Esophagus mucosa (tissue), 1 donor: Measurements from ENCODE around the gene FBF1. TPM values are rescaled to one million over a fixed set of nuclear protein-coding genes. Genes with fewer than 3 reads are reported as not detected.

Source experiments
- ATAC-seq: fragments of 200-7000 bp; cut with Tn5 transposase; one replicate; pipeline ENCODE4 v1.9.1; 2020
- total RNA-seq: library from RNA; stranded (reverse); gene quantifications from one replicate; pipeline ENCODE4 v1.2.4, GENCODE V29; 2023
- donor health status: DM: yes; HTN: yes; CAD: no.

Gene FBF1
- total RNA-seq, 1 donor from 2014 or later = 7.8 TPM

- ATAC-seq = no peak
Observed at GRCh38 chr17:75915268-75915667, 25.6 kb downstream of the FBF1 start.

- ATAC-seq = peak; percentile 35
Observed at GRCh38 chr17:75914643-75915267, 26.1 kb downstream of the FBF1 start.

- no peak for ATAC-seq
Observed at GRCh38 chr17:75913537-75914210, 27.2 kb downstream of the FBF1 start.

GRCh38 chr17:75910699-75911098, 30.1 kb downstream of the FBF1 start:
- peak; percentile 35 for ATAC-seq

DNA sequence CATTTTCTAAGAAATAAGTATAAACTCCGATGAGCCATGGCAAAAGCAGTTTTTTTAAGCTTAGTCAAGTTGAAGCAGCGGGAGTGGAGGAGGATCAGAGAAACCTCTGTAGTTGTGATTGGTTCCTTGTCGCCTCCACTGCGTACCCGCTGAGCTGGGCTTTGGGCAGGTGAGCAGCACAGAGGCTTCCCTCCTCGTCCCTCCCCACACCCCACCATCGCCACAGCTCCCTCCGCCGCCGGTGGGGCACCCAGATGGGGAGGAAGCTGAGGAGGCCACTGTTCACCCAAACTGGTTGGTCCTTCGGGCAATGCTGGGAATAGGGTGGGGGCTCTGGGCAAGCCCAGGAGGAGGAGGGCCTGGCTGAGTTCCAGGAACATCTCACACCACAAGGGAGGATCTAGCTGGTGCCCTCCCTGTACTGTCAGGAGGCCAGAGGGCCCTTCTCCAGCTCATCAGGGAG, 31.0 kb downstream of the FBF1 start:
- peak; percentile 37 for ATAC-seq

GRCh38 chr17:75909051-75909811, 31.6 kb downstream of the FBF1 start:
- no peak for ATAC-seq

GRCh38 chr17:75908201-75908600, 32.6 kb downstream of the FBF1 start:
- ATAC-seq = no peak

GRCh38 chr17:75906143-75906884, 34.5 kb downstream of the FBF1 start:
- ATAC-seq = peak; percentile 35

GRCh38 chr17:75904749-75905521, 35.9 kb downstream of the FBF1 start, which contains the start of gene MRPL38:
TSS of gene MRPL38 (minus strand) at chr17:75904884. CDS start at chr17:75904875, 9 bp downstream.
- peak; percentile 95 for ATAC-seq

- ATAC-seq = no peak
Observed at GRCh38 chr17:75902406-75902805, 38.4 kb downstream of the FBF1 start.

GRCh38 chr17:75901727-75902126, 39.1 kb downstream of the FBF1 start:
- no peak for ATAC-seq

DNA sequence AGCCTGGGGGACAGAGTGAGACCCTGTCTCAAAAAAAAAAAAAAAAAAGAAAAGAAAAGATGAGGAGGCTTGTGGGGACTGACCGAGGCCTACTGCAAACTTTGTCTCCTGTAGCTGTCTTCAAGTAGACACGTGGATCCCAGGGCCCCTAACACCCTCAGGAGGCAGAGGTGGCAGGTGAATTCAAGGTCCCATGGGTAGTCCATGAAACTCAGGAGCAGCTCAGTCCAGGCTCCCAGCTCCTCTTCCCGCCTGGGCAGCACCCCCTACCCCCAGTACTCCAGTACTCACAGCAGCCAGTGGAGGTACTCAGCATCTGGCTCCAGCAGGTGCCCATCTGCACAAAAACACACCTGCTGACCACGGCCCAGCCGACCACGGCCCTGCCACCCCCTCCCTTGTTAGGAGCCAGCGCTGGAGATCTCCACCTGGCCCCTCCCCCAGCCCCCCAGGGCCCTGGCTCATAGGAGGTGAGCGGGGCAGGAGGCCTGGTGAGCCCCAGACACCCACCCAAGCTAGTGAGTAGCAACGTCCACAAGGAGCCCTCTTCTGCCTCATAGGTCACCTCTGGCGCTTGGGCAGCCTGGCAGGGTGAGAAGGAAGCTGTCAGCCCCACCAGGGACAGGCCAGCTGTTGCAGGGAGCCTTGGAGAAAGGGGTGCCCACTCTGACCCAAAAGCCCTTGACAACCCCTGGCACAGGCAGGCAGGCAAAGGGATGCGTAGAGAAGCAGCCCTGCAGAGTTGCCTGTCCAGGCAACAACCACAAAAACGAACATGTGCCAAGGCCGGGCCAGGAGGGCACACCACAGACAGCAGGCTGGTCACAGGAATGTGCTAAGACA, 39.9 kb downstream of the FBF1 start:
- no peak for ATAC-seq

- no peak for ATAC-seq
Observed at GRCh38 chr17:75899767-75900468, 40.9 kb downstream of the FBF1 start.

DNA sequence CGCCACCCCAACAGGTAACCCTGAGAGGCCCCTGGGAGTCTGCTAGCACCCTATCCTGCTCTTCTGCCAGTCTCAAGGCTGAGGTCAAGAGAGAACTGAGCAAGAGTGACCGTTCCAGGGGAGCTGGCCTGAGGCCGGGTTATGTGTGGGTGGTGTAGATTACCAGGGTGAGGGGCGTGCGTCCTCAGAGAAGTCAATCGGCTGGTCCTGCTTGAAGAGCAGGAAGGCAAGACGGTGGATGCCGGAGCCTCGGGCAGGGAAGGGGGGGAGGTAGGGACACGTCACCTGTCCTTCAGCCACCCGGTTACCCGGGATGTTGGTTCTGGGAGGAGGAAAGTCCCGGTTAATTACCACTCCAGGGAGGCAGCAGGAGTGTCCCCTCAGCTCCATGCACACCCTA, 41.5 kb downstream of the FBF1 start:
- no peak for ATAC-seq

- no peak for ATAC-seq
Observed at GRCh38 chr17:75898791-75899190, 42.1 kb downstream of the FBF1 start.

DNA sequence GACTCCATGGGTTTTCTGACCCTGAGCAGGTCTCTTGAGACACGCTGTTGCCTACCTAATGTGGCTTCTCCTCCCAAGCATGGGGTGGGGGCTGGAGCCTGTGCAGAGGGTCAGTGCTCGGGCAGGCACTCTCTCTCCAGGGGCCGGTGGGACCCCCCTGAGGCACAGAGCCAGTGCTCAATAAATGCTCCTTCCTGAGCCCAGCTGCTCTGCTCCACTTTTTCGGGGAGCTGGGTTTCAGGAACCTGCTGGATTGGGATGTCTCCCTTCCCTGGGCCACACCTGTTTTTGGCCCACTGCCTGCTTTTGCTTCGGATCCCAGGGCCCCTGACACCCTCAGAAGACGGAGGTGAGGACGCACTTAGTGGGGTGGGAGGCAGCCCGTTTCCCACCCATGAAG, 42.8 kb downstream of the FBF1 start:
- no peak for ATAC-seq

DNA sequence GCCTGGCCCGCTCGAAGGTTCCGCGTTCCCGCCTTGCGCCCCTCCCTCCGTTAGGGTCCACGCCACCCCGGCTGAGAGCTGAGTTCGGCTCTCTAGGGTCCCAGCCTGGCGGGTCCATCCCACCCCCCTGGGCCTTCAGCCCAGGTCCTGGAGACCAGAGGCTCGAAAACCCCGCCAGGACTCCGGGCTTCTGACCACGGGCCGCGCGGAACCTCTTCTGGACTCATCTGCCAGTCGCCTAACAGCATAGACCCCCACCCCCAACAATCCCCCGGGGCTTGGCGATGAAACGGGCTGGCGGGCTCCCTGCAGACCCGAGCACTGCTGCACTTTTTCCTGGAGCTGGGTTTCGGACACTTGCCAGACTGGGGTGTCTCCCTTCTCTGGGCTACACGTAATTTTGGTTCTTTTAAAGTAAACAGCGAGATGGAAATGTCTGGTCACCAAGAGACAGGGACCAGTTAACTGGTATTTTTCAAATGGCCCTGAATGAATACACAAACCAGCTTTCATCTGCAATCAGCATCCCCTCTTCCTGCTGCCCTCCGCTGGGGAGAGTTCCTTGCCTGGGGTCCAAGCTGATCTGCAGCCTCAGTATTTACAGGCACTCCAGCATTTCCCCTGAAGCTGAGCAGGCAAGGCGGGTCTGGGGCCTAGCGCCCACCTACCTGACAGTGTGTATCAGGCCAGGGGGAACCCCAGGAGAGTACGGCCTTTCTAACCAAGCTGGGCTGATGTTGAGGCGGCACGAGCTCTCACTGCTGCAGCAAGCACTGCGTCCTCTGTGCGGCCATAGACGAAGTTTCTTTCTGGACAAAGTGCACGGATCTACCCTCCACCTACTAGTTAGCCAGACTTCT, 43.5 kb downstream of the FBF1 start:
- ATAC-seq = no peak

DNA sequence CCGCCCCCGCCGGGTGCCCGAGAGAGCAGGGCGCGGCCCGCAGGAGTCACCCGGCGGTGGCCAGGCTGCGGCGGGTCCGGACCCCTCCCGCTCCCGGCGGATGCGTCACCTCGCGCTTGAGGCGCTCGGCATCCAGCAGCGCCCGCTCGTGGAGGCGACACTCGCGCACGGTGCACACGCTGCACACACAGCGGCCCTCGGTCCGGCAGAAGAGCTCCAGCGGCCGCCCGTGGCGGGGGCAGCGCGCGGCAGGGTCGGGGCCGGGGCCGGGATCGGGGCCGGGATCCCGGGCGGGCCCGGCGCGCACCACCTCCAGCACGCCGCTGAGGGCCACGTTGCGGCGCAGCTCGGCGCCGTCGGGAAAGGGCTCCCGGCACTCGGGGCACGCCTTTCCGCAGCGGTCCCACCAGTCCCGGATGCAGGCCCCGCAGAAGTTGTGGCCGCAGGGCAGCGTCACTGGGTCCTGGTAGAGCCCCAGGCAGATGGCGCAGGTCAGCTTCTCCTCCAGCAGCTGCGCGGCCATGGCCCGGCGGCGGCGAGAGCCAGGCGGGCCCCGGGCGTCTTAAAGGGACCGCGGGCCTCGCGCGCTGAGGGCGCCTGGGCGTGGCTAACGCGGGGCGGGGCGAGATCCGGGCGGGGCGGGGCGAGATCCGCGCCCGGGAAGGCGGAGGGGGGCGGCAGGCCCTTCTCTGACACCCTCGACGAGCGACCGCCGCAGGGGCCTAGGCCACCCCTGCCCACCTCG, 44.3 kb downstream of the FBF1 start, which contains the start of gene TRIM65:
TRIM65 (minus strand) TSS at position 537 of the 745 bp plus-strand sequence; CDS start at position 523, 14 bp downstream.
- ATAC-seq = peak; percentile 80
